ENCODE measurements around the gene C5. TPM values are rescaled to one million over a fixed set of nuclear protein-coding genes. Genes with fewer than 3 reads are reported as not detected.
"Not testable (repeated sequence)": the region's sequence is repeated elsewhere in the genome, so short reads cannot be mapped to it uniquely, and the experiment has no call there.

Gene C5
- total RNA-seq (2014; rRNA removed; shearing (Covaris generic); ENCODE audit: low replicate concordance) = 6.2 and 10.2 TPM in 2 replicates

GRCh38 chr9:121050128-121050988 lies at the start of gene C5:
Gene C5 (minus strand): TSS chr9:121050275. CDS start chr9:121050246, 29 bp downstream.
- no peaks in the 10 kb centered on the region for H3K79me2 ChIP-seq (ENCODE audit: low read length)
- no peaks in the 10 kb centered on the region for H3K27me3 ChIP-seq (ENCODE audit: low read length)
- DNase-seq = peak; percentile 40
- H3K9me2 ChIP-seq (replicated peaks; ENCODE audit: insufficient read depth, low read length) = no peaks in the 10 kb centered on the region
- H2AFZ ChIP-seq (ENCODE audit: low read length) = peak within 1 kb of the TSS; percentile 17; the same call in 1 of the 2 replicates
- no peak within 1 kb of the TSS for H3K9ac ChIP-seq (ENCODE audit: low read length)
- H3K4me1 ChIP-seq (ENCODE audit: low read length) = peaks cover 5% of the 10 kb centered on the region; the same call in 1 of the 2 replicates
- H3K36me3 ChIP-seq (ENCODE audit: insufficient read depth, low read length) = no peaks in the 10 kb centered on the region
- no peaks in the 10 kb centered on the region for H4K20me1 ChIP-seq (ENCODE audit: insufficient read depth, low read depth, low read length)
- H3K4me2 ChIP-seq (ENCODE audit: low read depth, low read length, poor library complexity, severe bottlenecking) = no peak within 1 kb of the TSS
- H3K9me3 ChIP-seq (ENCODE audit: low read length) = no peaks in the 10 kb centered on the region
- H3K27ac ChIP-seq (ENCODE audit: low read length) = no peak within 1 kb of the TSS
- no peak within 1 kb of the TSS for H3K4me3 ChIP-seq (ENCODE audit: low read length)

- Histone ChIP-seq H3K4me1 (ENCODE audit: low read length) (no peaks in the 10 kb centered on the region), H3K79me2 (ENCODE audit: low read length) (peaks cover 36% of the 10 kb centered on the region), H4K20me1 (ENCODE audit: insufficient read depth, low read depth, low read length) (no peaks in the 10 kb centered on the region), H3K36me3 (ENCODE audit: insufficient read depth, low read length) (peaks cover 59% of the 10 kb centered on the region), H3K27ac (ENCODE audit: low read length) (no peak overlapping the region), H3K9ac (ENCODE audit: low read length) (no peak overlapping the region), H3K27me3 (ENCODE audit: low read length) (no peaks in the 10 kb centered on the region), H3K9me2 (replicated peaks; ENCODE audit: insufficient read depth, low read length) (no peaks in the 10 kb centered on the region), H2AFZ (ENCODE audit: low read length) (no peak overlapping the region), H3K4me3 (ENCODE audit: low read length) (no peak overlapping the region), H3K9me3 (ENCODE audit: low read length) (no peaks in the 10 kb centered on the region), H3K4me2 (ENCODE audit: low read depth, low read length, poor library complexity, severe bottlenecking) (no peak overlapping the region)
- no peak for DNase-seq
Observed at GRCh38 chr9:121098567-121099198, 48.6 kb upstream of the C5 start.

GRCh38 chr9:121095057-121095456 lies 45.0 kb upstream of the C5 start:
- H3K4me1 ChIP-seq (ENCODE audit: low read length) = no peaks in the 10 kb centered on the region
- H3K27me3 ChIP-seq (ENCODE audit: low read length) = no peaks in the 10 kb centered on the region
- no peak overlapping the region for H3K4me3 ChIP-seq (ENCODE audit: low read length)
- H3K36me3 ChIP-seq (ENCODE audit: insufficient read depth, low read length) = peaks cover 82% of the 10 kb centered on the region
- no peak overlapping the region for H3K27ac ChIP-seq (ENCODE audit: low read length)
- peaks cover 58% of the 10 kb centered on the region for H3K79me2 ChIP-seq (ENCODE audit: low read length)
- DNase-seq = no peak
- no peak overlapping the region for H3K9ac ChIP-seq (ENCODE audit: low read length)
- no peaks in the 10 kb centered on the region for H3K9me2 ChIP-seq (replicated peaks; ENCODE audit: insufficient read depth, low read length)
- H2AFZ ChIP-seq (ENCODE audit: low read length) = no peak overlapping the region
- no peaks in the 10 kb centered on the region for H3K9me3 ChIP-seq (ENCODE audit: low read length)
- H4K20me1 ChIP-seq (ENCODE audit: insufficient read depth, low read depth, low read length) = no peaks in the 10 kb centered on the region
- H3K4me2 ChIP-seq (ENCODE audit: low read depth, low read length, poor library complexity, severe bottlenecking) = no peak overlapping the region

GRCh38 chr9:121090743-121091142 lies 40.7 kb upstream of the C5 start:
- Histone ChIP-seq H3K36me3 (ENCODE audit: insufficient read depth, low read length) (peaks cover 78% of the 10 kb centered on the region), H3K79me2 (ENCODE audit: low read length) (peaks cover 76% of the 10 kb centered on the region)
- H3K9me2 ChIP-seq (replicated peaks; ENCODE audit: insufficient read depth, low read length); H3K9ac ChIP-seq (ENCODE audit: low read length); H4K20me1 ChIP-seq (ENCODE audit: insufficient read depth, low read depth, low read length); H2AFZ ChIP-seq (ENCODE audit: low read length); H3K4me1 ChIP-seq (ENCODE audit: low read length); H3K4me2 ChIP-seq (ENCODE audit: low read depth, low read length, poor library complexity, severe bottlenecking); H3K9me3 ChIP-seq (ENCODE audit: low read length); H3K4me3 ChIP-seq (ENCODE audit: low read length); H3K27ac ChIP-seq (ENCODE audit: low read length); DNase-seq; H3K27me3 ChIP-seq (ENCODE audit: low read length): not testable (repeated sequence)

GRCh38 chr9:121088576-121088975 lies 38.5 kb upstream of the C5 start:
- DNase-seq = no peak
- Histone ChIP-seq H3K4me3 (ENCODE audit: low read length) (no peak overlapping the region), H2AFZ (ENCODE audit: low read length) (no peak overlapping the region), H3K4me1 (ENCODE audit: low read length) (no peaks in the 10 kb centered on the region), H3K36me3 (ENCODE audit: insufficient read depth, low read length) (peaks cover 76% of the 10 kb centered on the region), H4K20me1 (ENCODE audit: insufficient read depth, low read depth, low read length) (no peaks in the 10 kb centered on the region), H3K79me2 (ENCODE audit: low read length) (peaks cover 78% of the 10 kb centered on the region), H3K27me3 (ENCODE audit: low read length) (no peaks in the 10 kb centered on the region), H3K9ac (ENCODE audit: low read length) (no peak overlapping the region), H3K9me2 (replicated peaks; ENCODE audit: insufficient read depth, low read length) (no peaks in the 10 kb centered on the region), H3K9me3 (ENCODE audit: low read length) (no peaks in the 10 kb centered on the region), H3K4me2 (ENCODE audit: low read depth, low read length, poor library complexity, severe bottlenecking) (no peak overlapping the region), H3K27ac (ENCODE audit: low read length) (no peak overlapping the region)

GRCh38 chr9:121085661-121086060 lies 35.6 kb upstream of the C5 start:
- H2AFZ ChIP-seq (ENCODE audit: low read length) = no peak overlapping the region
- H3K4me2 ChIP-seq (ENCODE audit: low read depth, low read length, poor library complexity, severe bottlenecking) = no peak overlapping the region
- H3K36me3 ChIP-seq (ENCODE audit: insufficient read depth, low read length) = peaks cover 83% of the 10 kb centered on the region
- H4K20me1 ChIP-seq (ENCODE audit: insufficient read depth, low read depth, low read length) = no peaks in the 10 kb centered on the region
- H3K79me2 ChIP-seq (ENCODE audit: low read length) = peaks cover 91% of the 10 kb centered on the region
- no peak overlapping the region for H3K9ac ChIP-seq (ENCODE audit: low read length)
- no peak overlapping the region for H3K4me3 ChIP-seq (ENCODE audit: low read length)
- H3K27ac ChIP-seq (ENCODE audit: low read length) = no peak overlapping the region; the same call in 1 of the 2 replicates
- H3K27me3 ChIP-seq (ENCODE audit: low read length) = no peaks in the 10 kb centered on the region
- no peak for DNase-seq
- H3K9me3 ChIP-seq (ENCODE audit: low read length) = no peaks in the 10 kb centered on the region
- no peaks in the 10 kb centered on the region for H3K9me2 ChIP-seq (replicated peaks; ENCODE audit: insufficient read depth, low read length)
- peaks cover 15% of the 10 kb centered on the region for H3K4me1 ChIP-seq (ENCODE audit: low read length)

- peak; percentile 47 for DNase-seq
- H3K79me2 ChIP-seq (ENCODE audit: low read length) = peaks cover 96% of the 10 kb centered on the region
- peaks cover 64% of the 10 kb centered on the region for H3K36me3 ChIP-seq (ENCODE audit: insufficient read depth, low read length)
- no peaks in the 10 kb centered on the region for H3K9me2 ChIP-seq (replicated peaks; ENCODE audit: insufficient read depth, low read length)
- 0 out of 2 replicates have a peak, but pooled peaks cover 2% of the 10 kb centered on the region for H4K20me1 ChIP-seq (ENCODE audit: insufficient read depth, low read depth, low read length)
- no peak overlapping the region for H3K9ac ChIP-seq (ENCODE audit: low read length)
- no peak overlapping the region for H2AFZ ChIP-seq (ENCODE audit: low read length)
- no peaks in the 10 kb centered on the region for H3K27me3 ChIP-seq (ENCODE audit: low read length)
- no peak overlapping the region for H3K4me3 ChIP-seq (ENCODE audit: low read length)
- peak overlapping the region; percentile 40 for H3K27ac ChIP-seq (ENCODE audit: low read length)
- H3K4me2 ChIP-seq (ENCODE audit: low read depth, low read length, poor library complexity, severe bottlenecking) = no peak overlapping the region
- no peaks in the 10 kb centered on the region for H3K9me3 ChIP-seq (ENCODE audit: low read length)
- peaks cover 19% of the 10 kb centered on the region for H3K4me1 ChIP-seq (ENCODE audit: low read length)
Observed at GRCh38 chr9:121082075-121082474, 32.0 kb upstream of the C5 start.
